Neuronal stem cell (in vitro differentiated cells): ENCODE results near the gene DHCR7.

ENCODE experiments used
- DNase-seq: peaks from one replicate; pipeline ENCODE4 v3.0.0-alpha.2; 2013; ENCODE audit warnings: low spot score
- H2AFZ ChIP-seq: one replicate; pipeline ENCODE4 v1.6.1; 2013; ENCODE audit warnings: mild to moderate bottlenecking, low read length, inconsistent platforms
- H2AK5ac ChIP-seq: 2 replicates; pipeline ENCODE4 v1.6.1; 2013; ENCODE audit warnings: low read depth, mild to moderate bottlenecking, inconsistent platforms, low read length, moderate library complexity, mixed read lengths
- H2BK120ac ChIP-seq: 2 replicates; pipeline ENCODE4 v1.6.1; 2013; ENCODE audit warnings: low read depth, mild to moderate bottlenecking, inconsistent platforms, low read length, moderate library complexity, mixed read lengths
- H2BK12ac ChIP-seq: one replicate; pipeline ENCODE4 v1.6.1; 2013; ENCODE audit warnings: low read length, inconsistent platforms
- H2BK15ac ChIP-seq: 2 replicates; pipeline ENCODE4 v1.6.1; 2013; ENCODE audit warnings: mild to moderate bottlenecking, low read length, inconsistent platforms, mixed read lengths
- H2BK5ac ChIP-seq: one replicate; pipeline ENCODE4 v1.6.1; 2013; ENCODE audit warnings: inconsistent platforms, mild to moderate bottlenecking, low read length, moderate library complexity
- H3K14ac ChIP-seq: one replicate; pipeline ENCODE4 v1.6.1; 2013; ENCODE audit warnings: low read length, inconsistent platforms
- H3K18ac ChIP-seq: 2 replicates; pipeline ENCODE4 v1.6.1; 2013; ENCODE audit warnings: low read length, inconsistent platforms
- H3K23ac ChIP-seq: 2 replicates; pipeline ENCODE4 v1.6.1; 2013; ENCODE audit warnings: low read depth, mild to moderate bottlenecking, mixed read lengths, low read length, inconsistent platforms; ENCODE audit not compliant: poor library complexity
- H3K27ac ChIP-seq: replicated peaks from 3 replicates; pipeline ENCODE4 v1.5.1; 2013; ENCODE audit warnings: low read length, inconsistent platforms
- H3K27me3 ChIP-seq, 3 experiments: 2 replicates each; pipeline ENCODE4 v1.6.1; 2013; ENCODE audit warnings: low read length in 3 of 3, mild to moderate bottlenecking in 2 of 3, inconsistent platforms in 1 of 3, low read depth in 1 of 3, mixed read lengths in 1 of 3, moderate library complexity in 1 of 3; ENCODE audit not compliant: control insufficient read depth in 3 of 3, insufficient read depth in 3 of 3
- H3K36me3 ChIP-seq, 2 donors: replicated peaks in 1 of 2; 2 replicates each; pipeline ENCODE4 v1.6.1; 2013; ENCODE audit warnings: low read length in 2 of 2; ENCODE audit not compliant: control insufficient read depth in 2 of 2, insufficient read depth in 2 of 2
- H3K4ac ChIP-seq: 2 replicates; pipeline ENCODE4 v1.6.1; 2013; ENCODE audit warnings: inconsistent platforms, mild to moderate bottlenecking, low read length, moderate library complexity
- H3K4me1 ChIP-seq, 2 donors: 1 replicate in 1 of 2; 2 replicates in 1 of 2; pipeline ENCODE4 v1.6.1; 2013; ENCODE audit warnings: low read length in 2 of 2, low read depth in 1 of 2; ENCODE audit not compliant: control insufficient read depth in 2 of 2, insufficient read depth in 1 of 2
- H3K4me2 ChIP-seq: one replicate; pipeline ENCODE4 v1.6.1; 2013; ENCODE audit warnings: mild to moderate bottlenecking, low read length, inconsistent platforms; ENCODE audit not compliant: insufficient read depth, poor library complexity, severe bottlenecking
- H3K4me3 ChIP-seq, 2 donors: 2 replicates each; pipeline ENCODE4 v1.5.1; 2013; ENCODE audit warnings: low read length in 2 of 2, mild to moderate bottlenecking in 2 of 2, inconsistent platforms in 1 of 2, moderate library complexity in 1 of 2
- H3K79me1 ChIP-seq: one replicate; pipeline ENCODE4 v1.6.1; 2013; ENCODE audit warnings: low read depth, mild to moderate bottlenecking, inconsistent platforms, low read length, moderate library complexity
- H3K9ac ChIP-seq: one replicate; pipeline ENCODE4 v1.6.1; 2013; ENCODE audit warnings: mild to moderate bottlenecking, low read depth, low read length, inconsistent platforms; ENCODE audit not compliant: poor library complexity
- H3K9me3 ChIP-seq, 2 donors: replicated peaks in 1 of 2; 2 replicates each; pipeline versions ENCODE3 to v1.6.1; 2013; ENCODE audit warnings: low read length in 2 of 2, mild to moderate bottlenecking in 2 of 2, inconsistent platforms in 1 of 2, low read depth in 1 of 2, mixed read lengths in 1 of 2, moderate library complexity in 1 of 2; ENCODE audit not compliant: control insufficient read depth in 2 of 2, insufficient read depth in 1 of 2
- H4K8ac ChIP-seq: one replicate; pipeline ENCODE4 v1.6.1; 2013; ENCODE audit warnings: low read depth, mild to moderate bottlenecking, inconsistent platforms, low read length, moderate library complexity
- H4K91ac ChIP-seq: one replicate; pipeline ENCODE4 v1.6.1; 2013; ENCODE audit warnings: low read length, low read depth, mild to moderate bottlenecking, inconsistent platforms; ENCODE audit not compliant: poor library complexity
- WGBS, 2 donors: extraction: QIAGEN DNeasy Blood & Tissue Kit; methylation state at CpG; one replicate each; pipeline ENCODE4 v1.1.7; 2013; ENCODE audit warnings: missing lambda C conversion rate in 2 of 2, mixed read lengths in 1 of 2; ENCODE audit not compliant: insufficient read length in 2 of 2, insufficient replicate concordance in 1 of 2; ENCODE audit errors: extremely low coverage in 2 of 2; 5-methylcytosine and 5-hydroxymethylcytosine counted together

The DHCR7 gene

DNA sequence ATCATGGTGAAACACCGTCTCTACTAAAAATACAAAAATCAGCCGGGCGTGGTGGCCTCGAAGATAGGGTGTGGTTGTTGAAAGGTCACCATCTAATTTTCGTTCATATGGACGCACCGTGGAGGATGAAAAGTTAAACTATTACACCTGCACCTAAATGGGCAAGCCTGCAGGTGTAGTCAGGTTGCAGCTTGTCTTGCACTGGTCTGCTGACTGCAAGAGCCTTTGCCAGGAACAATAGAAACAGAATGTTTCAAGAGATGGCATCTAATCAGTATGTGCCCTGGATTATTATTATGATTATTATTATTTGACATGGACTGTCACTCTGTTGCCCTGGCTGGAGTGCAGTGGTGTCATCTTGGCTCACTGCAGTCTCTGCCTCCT, 5.7 kb upstream of the DHCR7 start:
- no peak overlapping the region for H4K8ac ChIP-seq
- H3K18ac ChIP-seq, result no peak overlapping the region
- no peak for DNase-seq
- no peak overlapping the region for H2BK120ac ChIP-seq
- no peak overlapping the region for H2BK15ac ChIP-seq
- peak overlapping the region in 1 of 2 donors; percentile 95 for H3K4me3 ChIP-seq
- H3K4me2 ChIP-seq, result peak overlapping the region; percentile 80
- H3K9me3 ChIP-seq, result no peaks in the 10 kb centered on the region
- H3K9ac ChIP-seq, result no peak overlapping the region
- no peak overlapping the region for H3K4ac ChIP-seq
- no peak overlapping the region for H3K27ac ChIP-seq
- H3K4me1 ChIP-seq, result peaks cover 8 to 13% of the 10 kb centered on the region in 2 donors
- no peak overlapping the region for H4K91ac ChIP-seq
- WGBS, 2 donors, result no CpG with 5 or more reads among the region's 7 CpGs
- no peak overlapping the region for H2AK5ac ChIP-seq
- H3K79me1 ChIP-seq, result peaks cover 4% of the 10 kb centered on the region
- no peak overlapping the region for H3K23ac ChIP-seq
- no peak overlapping the region for H2BK12ac ChIP-seq
- peaks cover 13 to 47% of the 10 kb centered on the region in 2 donors for H3K36me3 ChIP-seq
- H2BK5ac ChIP-seq, result no peak overlapping the region
- H3K14ac ChIP-seq, result no peak overlapping the region
- H3K27me3 ChIP-seq, result no peaks in the 10 kb centered on the region
- no peak overlapping the region for H2AFZ ChIP-seq

DNA sequence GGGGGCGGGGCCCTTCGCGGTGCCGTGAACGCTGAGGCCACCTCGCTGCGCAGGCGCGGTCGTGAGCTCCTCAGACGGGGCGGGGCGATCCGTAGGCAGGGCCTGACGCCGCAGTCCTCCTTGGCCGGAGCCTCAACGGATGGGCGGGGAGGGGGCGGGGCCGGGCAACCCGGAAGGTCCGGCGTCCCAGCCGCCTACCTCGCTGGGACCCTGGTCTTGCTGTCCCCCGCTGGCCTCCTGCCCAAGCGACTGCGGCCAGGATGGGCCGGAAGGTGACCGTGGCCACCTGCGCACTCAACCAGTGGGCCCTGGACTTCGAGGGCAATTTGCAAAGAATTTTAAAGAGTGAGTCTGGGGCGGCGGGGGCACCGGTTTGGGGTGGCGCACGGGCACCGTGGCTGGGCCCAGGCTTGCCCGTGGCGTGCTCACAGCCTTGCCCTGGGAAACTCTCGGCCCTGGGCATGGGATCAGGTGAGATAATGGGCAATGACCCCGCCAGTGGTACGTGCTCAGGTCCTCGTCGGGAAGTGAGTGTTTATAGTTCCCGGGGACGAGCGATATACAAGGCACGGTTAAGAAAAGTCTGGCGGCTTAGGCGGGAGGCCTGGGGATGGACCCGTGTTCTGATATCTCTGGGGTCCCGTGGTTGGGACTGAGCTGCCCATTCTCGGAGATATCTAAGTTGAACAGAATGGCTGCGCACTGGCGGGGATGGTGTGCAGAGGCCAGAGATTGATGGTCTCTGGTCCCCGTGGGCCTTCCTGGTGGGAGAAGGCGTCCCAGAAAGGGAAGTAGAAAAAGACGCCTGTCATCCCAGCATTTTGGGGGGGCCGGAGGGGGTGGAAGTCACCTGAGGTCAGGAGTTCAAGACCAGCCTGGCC, 5.1 kb upstream of the DHCR7 start, which contains the start of gene NADSYN1:
Gene NADSYN1 (plus strand): TSS at position 167 of the 881 bp plus-strand sequence. CDS start 94 bp downstream, at position 261.
- peak within 1 kb of the TSS; percentile 80 for H3K4me2 ChIP-seq
- H3K9me3 ChIP-seq, result no peaks in the 10 kb centered on the region
- no peak within 1 kb of the TSS for H3K27ac ChIP-seq
- DNase-seq, result peak; percentile 92
- no peak within 1 kb of the TSS for H2BK12ac ChIP-seq
- H3K18ac ChIP-seq, result peak within 1 kb of the TSS; percentile 68
- H2AFZ ChIP-seq, result peak within 1 kb of the TSS; percentile 92
- no peak within 1 kb of the TSS for H3K14ac ChIP-seq
- H4K91ac ChIP-seq, result no peak within 1 kb of the TSS
- peak within 1 kb of the TSS; percentile 92 to 95 for H3K4me3 ChIP-seq
- peak within 1 kb of the TSS; percentile 85 for H3K9ac ChIP-seq
- H3K36me3 ChIP-seq, result peaks cover 6 to 41% of the 10 kb centered on the region in 2 donors
- H2BK5ac ChIP-seq, result no peak within 1 kb of the TSS
- H2BK120ac ChIP-seq, result no peak within 1 kb of the TSS
- H3K4ac ChIP-seq, result no peak within 1 kb of the TSS
- peaks cover 9% of the 10 kb centered on the region for H3K79me1 ChIP-seq
- no peak within 1 kb of the TSS for H2BK15ac ChIP-seq
- no peaks in the 10 kb centered on the region for H3K27me3 ChIP-seq
- H3K4me1 ChIP-seq, result peaks cover 8 to 11% of the 10 kb centered on the region in 2 donors
- H3K23ac ChIP-seq, result peak within 1 kb of the TSS; percentile 56
- WGBS, 2 donors, result no CpG with 5 or more reads among the region's 61 CpGs
- H4K8ac ChIP-seq, result no peak within 1 kb of the TSS
- H2AK5ac ChIP-seq, result peak within 1 kb of the TSS; percentile 85

DNA sequence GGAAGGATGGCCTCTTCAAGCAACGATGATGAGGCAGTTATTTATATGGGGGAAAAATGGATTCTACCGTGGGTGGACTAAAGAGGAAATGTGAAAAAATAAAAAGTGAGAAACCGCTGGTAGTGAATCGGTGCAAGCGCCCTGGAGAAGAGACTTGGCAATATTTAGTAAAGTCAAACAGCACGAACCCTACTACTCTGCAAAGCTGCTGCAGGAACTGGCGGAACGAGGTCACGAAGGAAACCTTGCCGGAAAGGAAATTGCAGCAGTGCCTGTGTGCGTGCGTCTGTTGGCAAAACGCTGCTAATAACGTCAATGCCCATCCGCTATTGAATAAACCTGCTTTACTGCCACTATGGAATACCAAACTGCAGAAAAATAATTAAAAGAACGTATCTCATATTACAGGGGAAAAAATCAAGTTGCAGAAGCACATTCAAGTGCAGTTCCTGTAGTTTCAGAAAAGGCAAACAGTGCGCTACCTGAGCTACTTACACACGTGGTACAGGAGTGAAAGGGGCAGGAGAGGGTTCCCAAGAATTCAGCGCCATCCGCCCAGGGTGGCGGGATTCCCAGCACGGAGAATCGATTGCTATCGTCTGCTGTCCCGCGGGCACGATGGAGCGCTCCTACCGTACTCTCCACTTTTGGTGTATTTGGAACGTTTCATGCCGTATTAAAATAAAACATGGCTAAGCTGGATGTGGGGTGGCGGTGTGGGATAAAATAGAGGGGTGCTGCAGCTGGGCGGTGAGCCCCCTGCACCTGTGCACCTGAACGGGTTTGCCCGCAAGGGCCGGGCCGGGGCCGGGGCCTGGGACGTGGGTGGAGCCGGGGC, 4.2 kb upstream of the DHCR7 start:
- no peak overlapping the region for H3K23ac ChIP-seq
- no peak overlapping the region for H2BK120ac ChIP-seq
- no peak for DNase-seq
- no peak overlapping the region for H3K4ac ChIP-seq
- no peak overlapping the region for H3K27ac ChIP-seq
- no peaks in the 10 kb centered on the region for H3K9me3 ChIP-seq
- H3K27me3 ChIP-seq, result no peaks in the 10 kb centered on the region
- peaks cover 6 to 34% of the 10 kb centered on the region in 2 donors for H3K36me3 ChIP-seq
- H3K14ac ChIP-seq, result no peak overlapping the region
- peak overlapping the region; percentile 85 for H2AFZ ChIP-seq
- no peak overlapping the region for H2AK5ac ChIP-seq
- H3K4me2 ChIP-seq, result peak overlapping the region; percentile 77
- no peak overlapping the region for H2BK5ac ChIP-seq
- H3K4me3 ChIP-seq, result peak overlapping the region; percentile 79 to 95
- no peak overlapping the region for H2BK12ac ChIP-seq
- no peak overlapping the region for H3K18ac ChIP-seq
- H4K91ac ChIP-seq, result no peak overlapping the region
- H3K79me1 ChIP-seq, result peaks cover 11% of the 10 kb centered on the region
- H4K8ac ChIP-seq, result no peak overlapping the region
- no peak overlapping the region for H2BK15ac ChIP-seq
- no peak overlapping the region for H3K9ac ChIP-seq
- peaks cover 8 to 15% of the 10 kb centered on the region in 2 donors for H3K4me1 ChIP-seq
- WGBS, 2 donors, result no CpG with 5 or more reads among the region's 40 CpGs
